Dermis blood vessel endothelial cell (primary cell): ENCODE measurements around the gene MYH13. TPM values are rescaled to one million over a fixed set of nuclear protein-coding genes. Genes with fewer than 3 reads are reported as not detected.

Experiments
- total RNA-seq: library from RNA; depleted of rRNA; stranded (reverse); fragments of >200 nt; gene quantifications from 2 replicates; pipeline ENCODE4 v1.2.3, GENCODE V29; 2014

Gene MYH13
- total RNA-seq, 1 donor from 2014 or later = not detected

Other genes starting within 250 kb of the MYH13 start
- 4.8 and 6.7 TPM in 2 replicates for gene GAS7, start 174.4 kb downstream of the MYH13 start, total RNA-seq
- not detected in 2 replicates for gene MYH8, start 48.9 kb upstream of the MYH13 start, total RNA-seq
- gene MYH4, start 96.6 kb upstream of the MYH13 start, total RNA-seq = not detected in 2 replicates
- not detected in 2 replicates for gene MYH1, start 145.5 kb upstream of the MYH13 start, total RNA-seq
- gene MYH2, start 176.7 kb upstream of the MYH13 start, total RNA-seq = not detected in 2 replicates